ENCODE measurements around the gene SPRED1. TPM values are rescaled to one million over a fixed set of nuclear protein-coding genes. Genes with fewer than 3 reads are reported as not detected.

SPRED1 gene
- total and polyA plus RNA-seq, 2 experiments from 2014 or later, result 8.2 to 23.2 TPM

GRCh38 chr15:38308797-38309196 lies 56.2 kb downstream of the SPRED1 start:
- TF ChIP-seq CTCF (IDR thresholded peaks at IDR 0.05; ENCODE audit: poor library complexity) (no peak), EZH2phosphoT487 (IDR thresholded peaks at IDR 0.05; ENCODE audit: low read depth, severe bottlenecking, unreplicated experiment) (no peak), EZH2 (IDR thresholded peaks at IDR 0.05; ENCODE audit: borderline replicate concordance) (no peak)
- Histone ChIP-seq H3K9me2 (replicated peaks; ENCODE audit: insufficient read depth) (no peaks in the 10 kb centered on the region), H3K36me3 (replicated peaks; ENCODE audit: insufficient read depth, low read depth) (no peaks in the 10 kb centered on the region), H3K4me1 (ENCODE audit: insufficient read depth) (no peaks in the 10 kb centered on the region), H2AFZ (no peak overlapping the region), H3K9me3 (ENCODE audit: low read depth) (no peaks in the 10 kb centered on the region), H3K4me3 (no peak overlapping the region), H3K4me2 (no peak overlapping the region), H3K79me2 (peaks cover 65% of the 10 kb centered on the region), H3K27ac (no peak overlapping the region), H4K20me1 (ENCODE audit: insufficient read depth, poor library complexity, severe bottlenecking) (no peaks in the 10 kb centered on the region), H3K27me3 (no peaks in the 10 kb centered on the region)
- 96% methylated on average over 3 of the region's 3 CpGs for WGBS (ENCODE audit: low lambda C conversion rate, missing lambda C conversion rate)
- DNase-seq (ENCODE audit: low spot score), result no peak

GRCh38 chr15:38312190-38312589 lies 59.6 kb downstream of the SPRED1 start:
- Histone ChIP-seq H3K4me3 (no peak overlapping the region), H4K20me1 (ENCODE audit: insufficient read depth, poor library complexity, severe bottlenecking) (peaks cover 5% of the 10 kb centered on the region), H3K9me2 (replicated peaks; ENCODE audit: insufficient read depth) (no peaks in the 10 kb centered on the region), H3K79me2 (peaks cover 70% of the 10 kb centered on the region), H3K9me3 (ENCODE audit: low read depth) (no peaks in the 10 kb centered on the region), H3K4me1 (ENCODE audit: insufficient read depth) (no peaks in the 10 kb centered on the region), H3K36me3 (replicated peaks; ENCODE audit: insufficient read depth, low read depth) (no peaks in the 10 kb centered on the region), H3K27me3 (no peaks in the 10 kb centered on the region), H2AFZ (no peak overlapping the region), H3K27ac (no peak overlapping the region), H3K4me2 (no peak overlapping the region)
- TF ChIP-seq EZH2 (IDR thresholded peaks at IDR 0.05; ENCODE audit: borderline replicate concordance) (no peak), CTCF (IDR thresholded peaks at IDR 0.05; ENCODE audit: poor library complexity) (no peak), EZH2phosphoT487 (IDR thresholded peaks at IDR 0.05; ENCODE audit: low read depth, severe bottlenecking, unreplicated experiment) (no peak)
- no peak for DNase-seq (ENCODE audit: low spot score)
- WGBS (ENCODE audit: low lambda C conversion rate, missing lambda C conversion rate), result 93% methylated on average over 3 of the region's 3 CpGs

DNA sequence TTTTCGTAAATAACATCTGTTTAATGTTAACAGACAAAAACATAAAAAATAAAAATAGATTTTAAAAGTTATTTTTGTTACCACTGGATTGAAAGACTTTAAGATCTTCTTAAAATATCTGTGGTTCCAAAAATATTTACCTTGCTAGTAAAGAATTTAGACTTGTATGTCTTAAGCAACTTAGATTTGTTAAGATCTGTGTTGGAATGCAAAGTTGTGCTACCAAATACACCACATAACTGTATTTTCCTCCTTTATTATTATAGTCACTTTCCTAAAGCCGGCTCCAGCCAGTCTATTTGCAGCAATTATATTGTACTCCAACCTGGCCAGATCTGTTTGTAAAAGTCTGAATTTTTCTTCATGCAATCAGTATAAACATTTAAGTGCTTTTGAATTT lies 63.7 kb downstream of the SPRED1 start:
- Histone ChIP-seq H3K36me3 (replicated peaks; ENCODE audit: insufficient read depth, low read depth) (no peaks in the 10 kb centered on the region), H3K79me2 (peaks cover 83% of the 10 kb centered on the region), H2AFZ (no peak overlapping the region), H4K20me1 (ENCODE audit: insufficient read depth, poor library complexity, severe bottlenecking) (peaks cover 6% of the 10 kb centered on the region), H3K4me2 (no peak overlapping the region), H3K9me2 (replicated peaks; ENCODE audit: insufficient read depth) (no peaks in the 10 kb centered on the region), H3K4me3 (no peak overlapping the region), H3K4me1 (ENCODE audit: insufficient read depth) (no peaks in the 10 kb centered on the region), H3K27me3 (no peaks in the 10 kb centered on the region), H3K27ac (no peak overlapping the region), H3K9me3 (ENCODE audit: low read depth) (no peaks in the 10 kb centered on the region)
- DNase-seq (ENCODE audit: low spot score), result no peak
- no peak for TF ChIP-seq EZH2phosphoT487 (IDR thresholded peaks at IDR 0.05; ENCODE audit: low read depth, severe bottlenecking, unreplicated experiment)
- TF ChIP-seq CTCF (IDR thresholded peaks at IDR 0.05; ENCODE audit: poor library complexity), result no peak
- TF ChIP-seq EZH2 (IDR thresholded peaks at IDR 0.05; ENCODE audit: borderline replicate concordance), result no peak
- WGBS (ENCODE audit: low lambda C conversion rate, missing lambda C conversion rate), result 78% methylated on average over 2 of the region's 2 CpGs

DNA sequence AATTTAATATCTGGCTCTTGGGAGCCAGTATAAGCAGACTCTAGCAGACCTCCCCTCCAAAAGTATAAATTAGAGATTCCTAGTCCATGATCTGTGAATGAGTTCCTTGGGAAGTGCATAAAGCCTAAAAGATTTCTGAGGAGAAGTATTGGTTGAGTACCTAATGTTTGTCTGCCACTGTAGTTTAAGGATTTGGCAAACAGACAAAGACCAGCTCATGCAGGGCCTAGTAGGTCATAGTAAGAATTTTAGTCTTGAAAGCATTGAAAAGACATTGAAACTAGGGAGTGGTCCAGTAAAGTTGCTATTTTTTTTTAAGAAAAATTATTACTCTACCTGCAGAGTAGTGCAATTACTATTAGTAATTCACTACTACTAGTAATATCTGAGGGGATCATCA lies 67.5 kb downstream of the SPRED1 start:
- H3K9me2 ChIP-seq (replicated peaks; ENCODE audit: insufficient read depth), result no peaks in the 10 kb centered on the region
- H4K20me1 ChIP-seq (ENCODE audit: insufficient read depth, poor library complexity, severe bottlenecking), result peaks cover 6% of the 10 kb centered on the region
- TF ChIP-seq CTCF (IDR thresholded peaks at IDR 0.05; ENCODE audit: poor library complexity), result no peak
- TF ChIP-seq EZH2 (IDR thresholded peaks at IDR 0.05; ENCODE audit: borderline replicate concordance), result no peak
- no peak for TF ChIP-seq EZH2phosphoT487 (IDR thresholded peaks at IDR 0.05; ENCODE audit: low read depth, severe bottlenecking, unreplicated experiment)
- H3K27me3 ChIP-seq, result no peaks in the 10 kb centered on the region
- H2AFZ ChIP-seq, result no peak overlapping the region
- no peak overlapping the region for H3K4me3 ChIP-seq
- DNase-seq (ENCODE audit: low spot score), result no peak
- no peaks in the 10 kb centered on the region for H3K4me1 ChIP-seq (ENCODE audit: insufficient read depth)
- no peaks in the 10 kb centered on the region for H3K36me3 ChIP-seq (replicated peaks; ENCODE audit: insufficient read depth, low read depth)
- no peak overlapping the region for H3K27ac ChIP-seq
- H3K79me2 ChIP-seq, result peaks cover 50% of the 10 kb centered on the region
- H3K9me3 ChIP-seq (ENCODE audit: low read depth), result no peaks in the 10 kb centered on the region
- H3K4me2 ChIP-seq, result no peak overlapping the region

Measured in hepatocyte (in vitro differentiated cells).